H54 (cell line): ENCODE results near the gene SLC5A1.

Experiments
- DNase-seq: peaks from one replicate; pipeline ENCODE4 v3.0.0; 2011; ENCODE audit warnings: low spot score, mixed read lengths; ENCODE audit not compliant: insufficient read length
- FAIRE-seq: peaks from 3 replicates; lab custom pipeline; 2011; peaks lifted over from hg19 to GRCh38; lab: Jason Lieb, UNC
- POLR2A ChIP-seq: IDR thresholded peaks from 2 replicates; pipeline ENCODE4 v1.6.1; 2011; ENCODE audit warnings: low read depth, mild to moderate bottlenecking, low read length

Gene SLC5A1

DNA sequence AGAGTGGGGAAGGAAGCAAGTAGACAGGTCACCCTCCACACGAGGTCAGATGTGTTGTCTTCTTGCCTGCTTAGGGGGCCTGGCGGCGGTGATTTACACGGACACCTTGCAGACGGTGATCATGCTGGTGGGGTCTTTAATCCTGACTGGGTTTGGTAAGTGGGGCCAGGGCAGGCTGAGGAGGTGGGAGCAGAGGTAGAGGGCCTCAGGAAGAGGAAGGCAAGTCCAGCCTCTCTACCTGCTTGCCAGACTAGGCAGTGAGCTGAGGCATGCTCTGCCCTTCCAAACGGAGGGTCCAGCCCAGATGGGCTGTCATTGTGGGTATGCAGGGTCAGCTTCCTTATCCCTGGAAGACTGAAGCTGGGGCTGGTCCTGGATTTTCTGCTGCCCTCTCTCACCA, 39.9 kb downstream of the SLC5A1 start:
- no peak for FAIRE-seq
- TF ChIP-seq POLR2A, result no peak

DNA sequence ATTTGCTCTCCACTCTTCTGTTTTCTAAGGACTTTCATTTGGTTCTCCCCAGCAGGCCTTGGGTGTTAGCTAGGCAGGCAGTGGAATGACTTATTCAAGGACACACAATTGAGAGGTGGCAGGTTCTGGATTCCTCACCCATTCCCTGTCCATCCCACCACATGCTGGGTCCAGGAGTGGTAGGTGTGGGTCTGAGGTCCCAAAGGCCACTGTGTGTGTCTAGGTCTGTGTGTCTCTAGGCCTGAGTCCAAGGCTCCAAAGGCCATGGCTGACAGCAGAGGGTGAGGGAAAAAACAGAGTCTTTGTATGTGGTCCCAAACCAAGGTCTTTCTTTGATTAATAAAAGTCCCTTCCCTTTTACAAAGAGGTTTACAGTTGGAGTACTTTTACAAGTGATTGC, 40.8 kb downstream of the SLC5A1 start:
- FAIRE-seq, result no peak
- no peak for TF ChIP-seq POLR2A
- no peak for DNase-seq

More for the DNA sequence above, 39.9 kb downstream of the SLC5A1 start:
- no peak for DNase-seq

- DNase-seq, result no peak
- no peak for FAIRE-seq
- TF ChIP-seq POLR2A, result no peak
These were observed 45.0 kb downstream of the SLC5A1 start for GRCh38 chr22:32088084-32088483.

GRCh38 chr22:32097018-32097417, 54.0 kb downstream of the SLC5A1 start:
- DNase-seq (no peak), FAIRE-seq (no peak)
- TF ChIP-seq POLR2A, result no peak

DNA sequence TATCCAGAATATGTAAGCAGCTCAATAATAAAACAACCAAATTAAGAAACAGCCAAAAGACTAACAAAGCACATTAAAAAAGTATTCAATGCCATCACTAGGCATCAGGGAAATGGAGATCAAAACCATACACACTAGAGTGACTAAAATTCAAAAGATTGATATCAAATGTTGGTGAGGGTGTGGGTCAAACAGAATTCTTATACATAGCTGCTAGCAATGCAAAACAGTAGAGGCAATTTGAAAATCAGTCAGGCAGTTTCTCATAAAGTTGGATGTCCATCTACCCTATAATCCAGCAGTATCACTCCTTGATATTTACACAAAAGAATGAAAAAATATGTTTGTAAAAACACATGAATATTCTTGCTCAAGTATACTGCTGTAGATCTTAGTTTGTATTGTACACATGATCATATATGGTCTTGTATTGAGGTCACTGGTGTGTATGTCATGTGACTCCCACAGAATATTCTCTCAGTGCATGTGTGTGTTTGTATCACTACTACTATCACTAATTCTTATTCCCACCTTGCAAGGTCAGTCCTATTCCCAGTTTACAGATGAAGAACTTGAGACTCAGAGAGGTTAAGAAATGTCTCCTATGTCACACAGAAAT, 54.9 kb downstream of the SLC5A1 start:
- TF ChIP-seq POLR2A, result no peak
- FAIRE-seq, result no peak
- DNase-seq, result no peak

GRCh38 chr22:32100711-32101110, 57.6 kb downstream of the SLC5A1 start:
- no peak for DNase-seq
- no peak for TF ChIP-seq POLR2A
- no peak for FAIRE-seq

DNA sequence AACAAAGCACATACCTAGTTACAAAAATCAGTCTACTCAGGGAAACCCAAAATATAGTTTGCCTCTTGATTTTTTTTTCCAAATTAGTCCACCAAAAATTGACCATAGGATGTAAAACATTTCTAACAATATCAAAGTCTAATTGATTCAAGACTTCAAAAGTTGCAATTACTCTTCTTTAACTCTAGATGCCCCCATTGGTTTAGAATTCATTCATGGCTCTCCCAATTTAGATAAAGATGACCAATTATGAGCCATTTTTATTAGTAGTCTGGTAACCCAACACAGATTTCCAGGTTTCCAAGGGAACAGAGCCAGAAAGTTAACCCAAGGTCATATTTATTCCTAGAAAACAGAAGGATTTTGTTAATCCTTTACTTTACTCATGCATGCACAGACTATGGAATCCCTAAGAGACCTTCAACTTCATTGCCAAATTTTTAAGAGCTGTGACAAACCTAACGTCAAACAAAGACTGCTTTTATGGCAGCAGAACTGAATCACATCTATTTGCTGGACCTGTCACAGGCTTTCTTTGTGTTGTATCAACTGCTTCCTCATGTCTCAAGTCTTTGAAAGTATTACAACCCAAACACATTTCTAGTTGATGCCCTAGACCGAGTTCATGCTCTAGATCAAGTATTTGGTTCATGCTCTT, 60.7 kb downstream of the SLC5A1 start:
- DNase-seq, result no peak
- FAIRE-seq, result no peak
- TF ChIP-seq POLR2A, result no peak

- no peak for TF ChIP-seq POLR2A
- DNase-seq, result no peak
- no peak for FAIRE-seq
These were observed 63.9 kb downstream of the SLC5A1 start for GRCh38 chr22:32106930-32107329.

DNA sequence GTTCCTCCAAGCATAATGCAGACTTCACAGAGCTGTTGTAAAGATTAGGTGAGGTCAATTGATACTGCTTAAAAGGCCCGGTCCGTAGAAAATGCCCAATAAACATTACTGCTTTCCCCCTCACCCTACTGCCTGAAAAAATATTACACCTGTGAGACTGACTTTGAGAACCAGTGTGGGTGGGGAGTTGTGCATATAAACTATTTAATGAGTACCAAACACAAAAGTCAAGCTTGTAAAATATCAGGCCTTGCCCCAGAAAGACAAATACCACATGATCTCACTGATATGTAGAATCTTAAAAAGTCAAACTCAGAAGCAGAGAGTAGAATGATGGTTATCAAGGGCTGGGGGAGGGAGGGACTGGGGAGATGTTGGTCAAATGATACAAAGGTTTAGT, 69.3 kb downstream of the SLC5A1 start:
- DNase-seq, result no peak
- no peak for FAIRE-seq
- TF ChIP-seq POLR2A, result no peak

GRCh38 chr22:32119568-32120235, 76.6 kb downstream of the SLC5A1 start:
- no peak for TF ChIP-seq POLR2A
- no peak for DNase-seq
- FAIRE-seq, result no peak

DNA sequence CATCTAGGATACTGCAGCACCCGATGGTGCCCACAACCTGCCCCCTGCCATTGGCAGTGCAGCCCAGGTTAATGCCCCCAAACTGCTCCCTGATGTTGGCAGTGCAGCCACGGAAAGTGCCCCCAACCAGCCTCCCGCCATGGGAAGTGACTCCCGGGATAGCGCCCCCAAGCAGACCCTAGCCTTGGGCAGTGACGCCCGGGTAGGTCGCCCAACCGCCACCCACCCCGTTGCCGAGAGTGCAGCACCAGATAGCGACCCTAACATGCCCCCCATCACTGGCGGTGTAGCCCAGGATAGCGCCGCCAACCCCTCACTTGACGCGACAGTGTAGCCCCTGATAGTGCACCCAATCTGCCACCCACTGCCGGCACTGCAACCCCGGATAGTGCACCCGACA, 77.5 kb downstream of the SLC5A1 start:
- TF ChIP-seq POLR2A, result no peak
- DNase-seq (no peak), FAIRE-seq (no peak)

DNA sequence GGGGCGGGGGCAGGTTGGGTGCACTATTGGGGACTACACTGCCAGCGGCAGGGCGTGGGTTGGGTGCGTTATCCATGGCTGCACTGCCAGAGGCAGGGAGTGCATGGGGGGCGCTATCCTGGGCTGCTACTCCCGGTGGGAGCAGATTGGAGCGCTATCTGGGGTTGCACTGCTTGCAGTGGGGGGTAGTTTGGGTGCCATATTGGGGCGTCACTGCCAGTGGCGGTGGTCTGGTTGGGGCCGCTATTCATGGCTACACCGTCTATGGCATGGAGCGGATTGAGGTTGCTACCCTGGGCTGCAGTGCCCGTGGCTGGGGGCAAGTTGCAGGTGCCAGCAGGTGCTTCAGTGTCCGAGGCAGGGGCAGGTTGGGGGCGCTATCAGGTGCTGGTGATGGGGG, 79.8 kb downstream of the SLC5A1 start:
- TF ChIP-seq POLR2A, result no peak
- FAIRE-seq (no peak), DNase-seq (no peak)

DNA sequence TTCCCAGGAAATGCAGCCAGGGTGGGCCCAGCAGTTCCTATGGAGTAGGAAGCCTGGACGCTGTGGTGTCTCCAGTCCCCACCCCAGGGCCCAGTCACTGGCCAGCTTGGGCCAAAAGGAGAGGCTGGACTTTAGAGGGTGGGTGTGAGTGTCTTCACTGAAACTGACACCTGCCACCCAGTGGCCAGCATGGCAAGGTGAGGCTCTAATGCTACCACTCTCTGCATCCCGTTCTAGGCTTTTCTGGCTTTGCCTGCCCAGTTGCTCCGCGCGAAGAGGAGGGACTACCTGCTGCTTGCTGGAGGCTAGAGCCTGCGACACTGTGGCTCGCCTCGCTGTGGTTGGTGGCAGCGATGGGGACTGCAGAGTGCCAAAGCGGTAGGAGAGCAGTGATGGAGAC, 80.6 kb downstream of the SLC5A1 start:
- DNase-seq (no peak), FAIRE-seq (no peak)
- TF ChIP-seq POLR2A, result no peak

- DNase-seq (no peak), FAIRE-seq (no peak)
- no peak for TF ChIP-seq POLR2A
These were observed 84.8 kb downstream of the SLC5A1 start for GRCh38 chr22:32127904-32128303.

DNA sequence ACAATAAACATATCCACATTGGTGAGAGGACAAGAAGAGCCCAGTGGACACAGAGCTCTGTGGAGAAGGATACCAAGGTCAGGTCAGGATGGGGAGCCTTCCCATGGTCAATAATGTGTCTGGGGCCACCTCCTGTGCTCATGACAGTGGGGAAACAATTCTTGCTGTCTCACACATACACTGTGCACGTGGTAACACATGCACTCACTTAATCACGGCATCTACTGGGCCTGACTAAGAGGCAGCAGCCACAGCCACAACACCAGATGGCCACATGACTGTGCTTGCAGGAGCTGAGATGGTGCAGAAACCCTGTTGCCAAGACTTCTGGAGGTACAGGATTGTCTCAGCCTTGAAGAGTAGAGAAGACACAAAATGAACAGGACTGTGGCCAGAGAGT, 87.4 kb downstream of the SLC5A1 start:
- DNase-seq (no peak), FAIRE-seq (no peak)
- TF ChIP-seq POLR2A, result no peak
